Nephron progenitor cell (in vitro differentiated cells): Measurements from ENCODE around the gene PYDC2.

ENCODE experiments used
- DNase-seq: peaks from one replicate; pipeline ENCODE4 v3.0.0; 2021
- H3K27ac Mint-ChIP-seq: 2 replicates; pipeline ENCODE4 v1.8.0; 2021; ENCODE audit warnings: mild to moderate bottlenecking, moderate library complexity, mixed read lengths
- H3K27me3 Mint-ChIP-seq: 2 replicates; pipeline ENCODE4 v1.8.0; 2021; ENCODE audit warnings: mild to moderate bottlenecking, low read depth, mixed read lengths; ENCODE audit not compliant: poor library complexity
- H3K36me3 Mint-ChIP-seq: 2 replicates; pipeline ENCODE4 v1.8.0; 2021; ENCODE audit warnings: low read depth, mixed read lengths
- H3K4me1 Mint-ChIP-seq: 2 replicates; pipeline ENCODE4 v1.8.0; 2021; ENCODE audit warnings: mixed read lengths
- H3K4me3 Mint-ChIP-seq: 2 replicates; pipeline ENCODE4 v1.8.0; 2021; ENCODE audit warnings: mild to moderate bottlenecking, moderate library complexity, mixed read lengths
- H3K9me3 Mint-ChIP-seq: 2 replicates; pipeline ENCODE4 v1.8.0; 2021; ENCODE audit warnings: mild to moderate bottlenecking, moderate library complexity, mixed read lengths
- CTCF ChIP-seq: fragments of 200-600 bp; sonication (generic); IDR thresholded peaks from 2 replicates; pipeline ENCODE4 v1.5.0; 2021; ENCODE audit warnings: antibody characterized with exemption

PYDC2 gene

GRCh38 chr3:191420771-191421170, 40.2 kb upstream of the PYDC2 start:
- H3K4me1 Mint-ChIP-seq: peaks cover 14% of the 10 kb centered on the region
- TF ChIP-seq CTCF: no peak
- no peak overlapping the region for H3K4me3 Mint-ChIP-seq
- H3K27me3 Mint-ChIP-seq: peaks cover 2% of the 10 kb centered on the region
- H3K27ac Mint-ChIP-seq: no peak overlapping the region
- H3K9me3 Mint-ChIP-seq: no peaks in the 10 kb centered on the region
- no peaks in the 10 kb centered on the region for H3K36me3 Mint-ChIP-seq
- no peak for DNase-seq

GRCh38 chr3:191424881-191425280, 36.1 kb upstream of the PYDC2 start:
- Mint-ChIP-seq H3K27ac (no peak overlapping the region), H3K27me3 (peaks cover 2% of the 10 kb centered on the region), H3K36me3 (no peaks in the 10 kb centered on the region), H3K4me1 (peaks cover 9% of the 10 kb centered on the region), H3K9me3 (no peaks in the 10 kb centered on the region), H3K4me3 (no peak overlapping the region)
- no peak for DNase-seq
- no peak for TF ChIP-seq CTCF

- no peak for TF ChIP-seq CTCF
- Mint-ChIP-seq H3K36me3 (no peaks in the 10 kb centered on the region), H3K4me1 (peaks cover 9% of the 10 kb centered on the region), H3K4me3 (no peak overlapping the region), H3K27me3 (peaks cover 2% of the 10 kb centered on the region), H3K9me3 (no peaks in the 10 kb centered on the region), H3K27ac (no peak overlapping the region)
- DNase-seq: no peak
Measured at GRCh38 chr3:191425322-191425734, 35.6 kb upstream of the PYDC2 start.

GRCh38 chr3:191426311-191426710, 34.7 kb upstream of the PYDC2 start:
- H3K4me1 Mint-ChIP-seq: peaks cover 9% of the 10 kb centered on the region
- no peak for DNase-seq
- H3K27ac Mint-ChIP-seq: no peak overlapping the region
- peaks cover 2% of the 10 kb centered on the region for H3K27me3 Mint-ChIP-seq
- no peaks in the 10 kb centered on the region for H3K9me3 Mint-ChIP-seq
- no peak overlapping the region for H3K4me3 Mint-ChIP-seq
- no peaks in the 10 kb centered on the region for H3K36me3 Mint-ChIP-seq
- TF ChIP-seq CTCF: no peak

GRCh38 chr3:191428177-191428576, 32.8 kb upstream of the PYDC2 start:
- Mint-ChIP-seq H3K9me3 (no peaks in the 10 kb centered on the region), H3K4me3 (no peak overlapping the region), H3K4me1 (peaks cover 9% of the 10 kb centered on the region), H3K27ac (no peak overlapping the region), H3K36me3 (no peaks in the 10 kb centered on the region), H3K27me3 (no peaks in the 10 kb centered on the region)
- no peak for DNase-seq
- TF ChIP-seq CTCF: no peak

- no peak overlapping the region for H3K4me3 Mint-ChIP-seq
- H3K36me3 Mint-ChIP-seq: no peaks in the 10 kb centered on the region
- TF ChIP-seq CTCF: no peak
- no peaks in the 10 kb centered on the region for H3K27me3 Mint-ChIP-seq
- no peak overlapping the region for H3K27ac Mint-ChIP-seq
- H3K9me3 Mint-ChIP-seq: no peaks in the 10 kb centered on the region
- H3K4me1 Mint-ChIP-seq: peaks cover 3% of the 10 kb centered on the region
- no peak for DNase-seq
Measured at GRCh38 chr3:191430103-191430502, 30.9 kb upstream of the PYDC2 start.
